ENCODE measurements around the gene SCUBE1.
"Not testable (repeated sequence)": the region's sequence is repeated elsewhere in the genome, so short reads cannot be mapped to it uniquely, and the experiment has no call there.

SCUBE1 gene

DNA sequence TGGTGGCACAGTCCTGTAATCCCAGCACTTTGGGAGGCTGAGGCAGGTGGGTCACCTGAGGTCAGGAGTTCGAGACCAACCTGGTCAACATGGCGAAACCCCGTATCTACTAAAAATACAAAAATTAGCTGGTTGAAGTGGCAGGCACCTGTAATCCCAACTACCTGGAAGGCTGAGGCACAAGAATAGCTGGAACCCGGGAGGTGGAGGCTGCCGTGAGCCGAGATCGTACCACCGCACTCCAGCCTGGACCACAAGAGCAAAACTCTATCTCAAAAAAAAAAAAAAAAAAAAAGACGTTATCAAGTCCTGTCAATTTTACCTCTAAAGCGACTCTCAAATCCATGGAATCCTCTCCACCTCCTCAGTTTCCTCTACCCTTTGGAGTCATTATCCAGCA lies 12.5 kb upstream of the SCUBE1 start:
- DNase-seq = not testable (repeated sequence)

GRCh38 chr22:43351966-43352345 lies 8.8 kb upstream of the SCUBE1 start:
- no peak for DNase-seq

DNA sequence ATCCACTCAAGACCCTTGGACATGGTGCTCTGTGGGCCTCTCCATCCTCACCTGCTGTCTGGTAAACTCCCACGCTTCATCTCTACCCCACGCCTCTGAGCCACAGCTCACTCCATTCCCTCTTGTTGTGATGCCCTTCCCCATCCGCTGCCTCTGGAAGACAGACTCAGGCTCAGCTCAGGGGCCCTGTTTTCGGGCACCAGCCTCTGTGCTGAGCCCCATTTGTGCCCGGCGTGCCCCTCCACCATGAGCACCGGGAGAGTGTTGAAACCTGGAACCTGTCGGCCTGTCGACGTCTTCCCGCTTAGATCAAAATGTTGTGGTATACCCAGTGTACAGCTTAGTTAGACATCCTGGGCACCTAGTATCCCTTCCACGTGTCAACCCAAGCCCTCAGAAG lies 6.5 kb upstream of the SCUBE1 start:
- no peak for DNase-seq

DNA sequence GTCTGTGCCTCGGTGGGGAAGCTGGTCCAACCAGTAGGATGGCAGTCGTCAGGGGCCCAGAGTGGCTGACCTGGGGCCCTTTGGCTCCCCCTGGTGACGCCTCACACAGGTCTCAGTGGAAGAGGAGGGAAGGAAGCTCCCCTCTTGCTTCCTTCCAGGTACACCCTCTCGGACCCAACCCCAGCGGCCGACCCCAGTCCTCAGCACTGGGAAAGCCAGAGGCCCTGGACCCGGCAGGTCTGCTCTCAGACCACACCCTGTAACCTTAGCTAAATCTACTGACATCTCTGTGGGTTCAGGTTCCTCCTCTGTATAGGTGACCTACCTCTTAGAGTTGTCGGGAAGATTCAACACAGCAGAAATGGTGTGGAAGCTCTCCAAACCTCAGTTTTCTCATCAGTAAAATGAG lies 3.4 kb upstream of the SCUBE1 start:
- DNase-seq = peak; percentile 85

- DNase-seq = no peak
Observed at GRCh38 chr22:43345761-43346301, 2.7 kb upstream of the SCUBE1 start.

GRCh38 chr22:43345356-43345755 lies 2.2 kb upstream of the SCUBE1 start:
- no peak for DNase-seq

- DNase-seq = no peak
Observed at GRCh38 chr22:43344520-43344787, 1.3 kb upstream of the SCUBE1 start.

DNA sequence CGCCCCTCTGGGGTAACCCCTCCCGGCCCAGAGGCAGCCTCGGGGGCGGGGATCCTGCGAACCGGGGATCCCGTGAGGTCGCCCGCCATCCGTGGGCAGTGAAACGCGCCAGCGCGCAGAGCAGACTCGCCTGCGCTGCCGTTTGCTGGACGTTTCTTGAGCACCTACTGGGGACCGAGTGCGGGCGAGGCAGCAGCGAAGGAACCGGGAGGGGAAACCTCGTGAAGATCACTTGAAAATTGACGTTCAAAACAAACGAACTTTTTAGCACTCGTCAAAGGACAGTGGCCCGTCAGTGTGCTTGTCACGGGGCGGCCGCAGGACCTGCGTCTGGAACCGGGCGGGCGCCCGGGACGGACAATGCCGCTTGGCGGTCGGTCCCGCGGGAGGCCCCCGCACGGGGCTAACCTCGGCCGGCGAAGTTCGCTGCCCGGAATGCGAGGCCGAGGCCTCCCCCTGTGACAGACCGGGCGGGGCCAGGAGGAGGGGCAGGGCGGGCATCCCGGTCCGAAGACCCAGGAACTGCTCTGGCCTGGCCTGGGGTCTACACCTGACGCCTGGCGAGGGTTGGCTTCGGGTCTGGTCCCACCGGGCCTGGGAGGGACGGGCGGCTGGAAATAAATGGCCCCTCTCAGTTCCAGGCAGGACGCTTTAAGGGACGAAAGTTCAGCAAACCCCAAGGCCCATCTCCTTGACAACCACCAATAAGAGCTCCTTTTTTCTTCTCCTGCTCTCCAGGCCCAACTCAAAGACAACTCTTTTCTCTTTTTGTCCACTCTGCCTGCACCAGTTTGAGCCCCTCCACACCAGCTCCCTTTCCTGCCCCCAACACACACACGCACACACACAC lies 723 bp upstream of the SCUBE1 start:
- DNase-seq = no peak

DNA sequence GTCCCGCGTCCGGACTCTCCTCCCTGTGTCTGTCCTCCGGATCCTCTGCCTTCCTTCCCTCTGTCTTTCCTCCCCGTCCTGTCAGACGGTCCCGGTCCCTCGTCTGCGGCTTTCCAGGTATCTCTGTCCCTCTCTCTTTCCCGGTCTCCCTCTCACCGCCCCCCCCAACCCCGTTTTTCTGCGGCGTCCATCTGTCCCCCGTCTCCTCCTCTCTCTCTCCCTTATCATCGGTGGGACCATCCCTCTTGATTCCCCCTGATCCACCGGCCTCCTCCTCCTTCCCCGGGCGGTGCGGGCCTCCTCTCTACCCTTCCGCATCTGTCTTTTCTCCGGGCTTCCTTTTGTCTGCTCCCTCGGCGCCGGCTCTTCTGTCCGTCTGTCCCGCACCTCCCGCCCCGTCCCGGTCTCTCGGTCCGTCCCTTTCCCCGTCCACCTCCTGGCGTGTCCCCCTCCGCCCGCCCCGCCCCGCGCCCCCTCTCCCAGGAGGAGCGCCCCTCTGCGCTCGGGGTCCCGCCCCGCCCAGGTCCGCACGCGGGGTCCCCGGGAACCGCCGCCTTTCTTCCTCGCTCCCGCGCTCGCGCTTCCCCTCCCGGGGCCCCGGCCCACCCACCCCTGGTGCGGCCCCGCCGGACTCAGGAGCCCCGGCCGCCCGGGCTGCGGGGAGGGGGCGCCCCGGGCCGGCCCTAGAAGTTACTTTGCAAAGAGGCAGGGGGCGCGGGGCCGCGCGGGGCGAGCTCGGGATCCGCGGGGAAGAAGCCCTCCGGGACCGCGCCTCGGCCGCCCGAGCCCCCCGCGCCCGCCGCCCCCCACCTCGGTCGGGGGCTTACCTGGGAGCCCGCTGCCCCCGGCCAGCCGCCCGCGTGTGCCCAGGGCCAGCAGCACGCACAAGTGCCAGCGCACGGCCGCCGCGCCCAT lies 568 bp downstream of the SCUBE1 start:
- DNase-seq = no peak

DNA sequence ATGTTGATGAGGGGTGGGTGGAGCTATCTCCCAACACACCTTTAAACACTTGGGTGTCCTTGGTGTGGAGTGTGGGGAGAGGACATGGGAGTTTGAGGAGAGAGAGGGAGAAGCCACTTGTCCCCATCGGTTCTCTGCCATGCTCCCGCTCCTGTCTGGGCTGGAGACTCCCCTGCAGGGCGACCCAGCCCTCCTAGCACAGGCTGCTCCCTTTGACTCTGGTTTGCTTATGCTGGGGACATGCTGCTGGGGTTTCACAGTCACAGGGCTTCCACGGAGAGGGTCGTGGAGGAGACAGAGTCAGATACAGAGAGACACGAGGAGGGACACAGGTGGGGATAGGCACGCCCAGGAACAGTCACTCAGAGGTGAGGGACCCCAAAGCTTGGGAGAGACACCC lies 1.6 kb downstream of the SCUBE1 start:
- DNase-seq = no peak

GRCh38 chr22:43338766-43339345 lies 4.3 kb downstream of the SCUBE1 start:
- DNase-seq = no peak

- DNase-seq = no peak
Observed at GRCh38 chr22:43337946-43338345, 5.2 kb downstream of the SCUBE1 start.

GRCh38 chr22:43337385-43337784 lies 5.8 kb downstream of the SCUBE1 start:
- no peak for DNase-seq

DNA sequence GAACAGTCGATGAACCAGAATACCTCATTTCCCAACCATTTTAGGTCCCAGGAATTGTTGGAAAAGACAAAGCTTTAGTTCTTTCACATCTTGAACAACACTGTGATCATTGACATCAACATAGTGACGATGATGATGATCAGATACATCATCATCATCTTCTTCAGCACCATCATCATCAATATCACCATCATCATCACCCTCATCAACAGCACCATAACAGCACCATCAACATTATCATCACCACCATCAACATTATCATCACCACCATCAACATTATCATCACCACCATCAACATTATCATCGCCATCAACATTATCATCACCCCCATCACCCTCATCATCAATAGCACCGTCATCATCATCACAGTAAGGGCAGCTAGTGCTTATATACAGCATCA lies 8.8 kb downstream of the SCUBE1 start:
- DNase-seq = no peak

DNA sequence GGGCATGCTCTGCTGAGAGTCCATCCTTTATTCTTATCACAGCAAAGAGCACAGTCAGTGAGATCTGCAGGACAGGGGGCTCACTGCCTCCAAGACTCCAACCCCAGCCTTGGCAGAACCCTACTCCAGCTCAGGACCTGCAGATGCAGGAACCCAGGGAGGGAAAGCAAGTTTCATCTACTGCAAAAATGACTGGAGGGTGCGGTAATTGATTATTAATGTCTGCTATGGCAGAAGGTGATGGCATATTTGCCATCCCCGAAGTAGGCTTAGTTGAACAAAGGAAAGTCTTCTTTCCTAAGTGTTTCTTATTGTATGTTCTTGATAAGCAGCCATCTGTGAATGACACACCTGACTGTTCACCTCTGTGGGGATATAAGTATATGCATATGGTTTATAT lies 9.2 kb downstream of the SCUBE1 start:
- DNase-seq = no peak

DNA sequence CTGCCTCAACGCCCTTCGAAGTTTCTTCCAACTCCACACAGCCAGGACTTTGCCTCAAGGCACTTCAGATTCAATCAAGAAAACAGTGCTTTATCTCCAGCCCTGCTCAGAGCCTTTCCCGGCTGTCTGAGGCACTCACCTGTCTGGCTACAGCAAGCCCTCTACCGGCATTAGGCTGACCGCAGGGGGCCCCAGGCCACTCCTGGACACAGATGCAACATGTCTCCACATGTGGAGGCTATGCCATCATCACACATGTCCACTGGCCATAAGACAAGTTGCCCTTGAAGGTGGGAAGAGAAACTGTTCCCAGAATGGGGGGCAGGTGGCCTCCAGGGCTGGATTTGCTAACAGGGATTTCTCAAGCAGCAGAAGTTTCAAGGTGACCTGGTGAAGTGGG lies 10.0 kb downstream of the SCUBE1 start:
- no peak for DNase-seq

- DNase-seq = no peak
Observed at GRCh38 chr22:43331698-43332097, 11.5 kb downstream of the SCUBE1 start.

- no peak for DNase-seq
Observed at GRCh38 chr22:43331069-43331451, 12.1 kb downstream of the SCUBE1 start.

- no peak for DNase-seq
Observed at GRCh38 chr22:43330178-43331068, 12.7 kb downstream of the SCUBE1 start.

DNA sequence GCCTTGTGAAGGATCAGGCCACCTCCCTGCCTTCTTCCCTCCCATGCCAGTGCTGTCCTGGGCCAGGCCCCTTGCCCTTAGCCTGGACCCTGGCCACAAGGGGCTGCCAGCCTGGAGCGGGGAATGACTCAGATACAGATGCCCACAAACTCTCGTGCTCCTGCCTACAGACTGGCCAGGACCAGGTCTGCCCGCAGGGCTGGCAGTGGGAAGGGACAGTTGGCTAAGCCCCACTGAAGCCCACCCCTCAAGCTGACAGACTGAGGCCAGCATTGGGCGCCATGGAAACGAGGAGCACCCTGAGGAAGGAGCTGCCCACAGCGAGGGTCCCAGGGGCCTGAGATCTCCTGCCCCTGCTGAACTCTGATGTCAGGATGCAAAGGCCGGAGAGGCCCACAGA lies 14.1 kb downstream of the SCUBE1 start:
- DNase-seq = no peak

DNA sequence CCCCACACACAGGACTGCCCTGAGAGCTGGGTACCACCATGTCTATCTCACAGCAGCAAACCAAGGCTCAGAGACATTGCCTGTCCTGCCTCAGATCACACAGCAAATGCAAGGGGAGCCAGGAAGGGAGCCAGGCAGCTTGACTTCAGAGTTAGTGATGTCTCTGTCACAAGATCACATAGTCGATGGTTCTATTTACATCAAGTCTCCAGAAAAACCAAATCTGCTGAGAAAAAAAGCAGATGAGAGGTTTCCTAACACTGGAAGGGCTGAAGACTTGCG lies 16.1 kb downstream of the SCUBE1 start:
- no peak for DNase-seq

GRCh38 chr22:43326331-43327156 lies 16.6 kb downstream of the SCUBE1 start:
- no peak for DNase-seq

Measured in islet precursor cell (in vitro differentiated cells).